Measurements from ENCODE around the gene ADAP2.
"Not testable (repeated sequence)": the region's sequence is repeated elsewhere in the genome, so short reads cannot be mapped to it uniquely, and the experiment has no call there.

ADAP2 gene

DNA sequence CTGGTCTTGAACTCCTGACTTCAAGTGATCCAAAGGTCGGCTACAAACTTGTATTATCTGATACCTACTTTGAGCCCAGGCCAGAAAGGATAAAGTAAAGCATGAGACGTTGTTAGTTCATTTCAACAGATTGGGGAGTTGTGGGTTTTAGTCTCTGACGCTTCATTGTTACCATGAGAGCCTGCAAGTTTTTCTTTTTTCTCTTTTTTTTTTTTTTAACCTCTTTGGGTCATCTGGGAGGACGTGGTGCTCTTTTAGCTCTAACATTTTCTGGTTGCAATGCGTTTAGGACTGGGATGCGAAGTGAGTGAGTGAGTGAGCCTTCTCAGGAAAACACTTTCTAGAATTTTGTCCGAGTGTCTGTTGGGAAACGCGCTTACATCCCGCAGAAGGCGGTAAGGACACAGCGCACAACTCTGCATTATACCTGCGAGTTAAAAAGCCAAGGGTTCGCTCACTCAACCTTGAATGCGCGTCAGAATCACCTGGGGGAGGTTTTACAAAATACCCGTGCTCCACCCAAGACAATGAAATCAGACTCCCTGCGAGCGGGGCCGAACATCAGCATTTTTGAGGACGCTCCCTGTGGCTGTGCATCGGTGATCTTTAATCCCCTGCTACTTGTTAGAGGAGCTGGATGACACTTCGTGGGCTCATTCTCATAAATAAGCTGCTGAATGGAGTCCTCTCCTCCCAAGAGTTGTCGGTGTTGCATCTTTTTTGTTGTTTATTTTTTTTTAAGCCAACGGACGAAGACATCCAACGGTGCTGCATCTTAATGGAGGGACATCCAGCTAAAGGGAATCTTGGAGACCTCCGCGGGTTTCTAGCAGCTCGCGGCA lies 48.5 kb downstream of the ADAP2 start:
- peak; percentile 57 for DNase-seq (ENCODE audit: low spot score)
- in situ Hi-C loops (cut with MboI; ENCODE audit: low pct_unique_long_range_greater_than_20kb, low sequenced_read_pairs, unreplicated experiment), result no loop called here
- TF ChIP-seq, protein P1, sequence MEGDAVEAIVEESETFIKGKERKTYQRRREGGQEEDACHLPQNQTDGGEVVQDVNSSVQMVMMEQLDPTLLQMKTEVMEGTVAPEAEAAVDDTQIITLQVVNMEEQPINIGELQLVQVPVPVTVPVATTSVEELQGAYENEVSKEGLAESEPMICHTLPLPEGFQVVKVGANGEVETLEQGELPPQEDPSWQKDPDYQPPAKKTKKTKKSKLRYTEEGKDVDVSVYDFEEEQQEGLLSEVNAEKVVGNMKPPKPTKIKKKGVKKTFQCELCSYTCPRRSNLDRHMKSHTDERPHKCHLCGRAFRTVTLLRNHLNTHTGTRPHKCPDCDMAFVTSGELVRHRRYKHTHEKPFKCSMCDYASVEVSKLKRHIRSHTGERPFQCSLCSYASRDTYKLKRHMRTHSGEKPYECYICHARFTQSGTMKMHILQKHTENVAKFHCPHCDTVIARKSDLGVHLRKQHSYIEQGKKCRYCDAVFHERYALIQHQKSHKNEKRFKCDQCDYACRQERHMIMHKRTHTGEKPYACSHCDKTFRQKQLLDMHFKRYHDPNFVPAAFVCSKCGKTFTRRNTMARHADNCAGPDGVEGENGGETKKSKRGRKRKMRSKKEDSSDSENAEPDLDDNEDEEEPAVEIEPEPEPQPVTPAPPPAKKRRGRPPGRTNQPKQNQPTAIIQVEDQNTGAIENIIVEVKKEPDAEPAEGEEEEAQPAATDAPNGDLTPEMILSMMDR (IDR thresholded peaks at IDR 0.05; ENCODE audit: extremely low read depth, insufficient read depth, missing control alignments), result peak; percentile 54

DNA sequence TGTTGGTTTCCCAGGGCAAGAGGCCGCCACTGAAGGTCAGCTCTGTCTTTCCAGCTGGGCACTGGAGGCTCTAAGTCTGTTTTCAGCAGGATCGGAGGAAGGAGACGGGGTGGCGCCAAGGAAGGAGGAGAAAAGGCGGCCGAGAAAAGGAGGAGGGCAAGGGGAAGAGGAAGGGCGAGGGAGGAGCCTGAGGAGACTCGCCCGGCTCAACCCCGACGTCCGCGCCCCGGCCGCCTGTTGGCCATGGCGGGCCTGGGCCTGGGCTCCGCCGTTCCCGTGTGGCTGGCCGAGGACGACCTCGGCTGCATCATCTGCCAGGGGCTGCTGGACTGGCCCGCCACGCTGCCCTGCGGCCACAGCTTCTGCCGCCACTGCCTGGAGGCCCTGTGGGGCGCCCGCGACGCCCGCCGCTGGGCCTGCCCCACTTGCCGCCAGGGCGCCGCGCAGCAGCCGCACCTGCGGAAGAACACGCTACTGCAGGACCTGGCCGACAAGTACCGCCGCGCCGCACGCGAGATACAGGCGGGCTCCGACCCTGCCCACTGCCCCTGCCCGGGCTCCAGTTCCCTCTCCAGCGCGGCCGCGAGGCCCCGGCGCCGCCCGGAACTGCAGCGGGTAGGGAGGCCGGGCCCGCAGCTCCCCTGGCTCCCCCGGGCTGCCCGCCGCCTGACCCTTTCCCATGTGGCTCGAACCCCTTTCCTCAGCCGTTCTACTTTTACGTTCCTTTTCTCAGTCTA lies 49.3 kb downstream of the ADAP2 start, which contains the start of gene RNF135:
Gene RNF135 (plus strand): TSS at position 209 of the 737 bp plus-strand sequence. CDS start 35 bp downstream, at position 244.
- DNase-seq (ENCODE audit: low spot score), result peak; percentile 87
- in situ Hi-C loops (cut with MboI; ENCODE audit: low pct_unique_long_range_greater_than_20kb, low sequenced_read_pairs, unreplicated experiment), result no loop called here

DNA sequence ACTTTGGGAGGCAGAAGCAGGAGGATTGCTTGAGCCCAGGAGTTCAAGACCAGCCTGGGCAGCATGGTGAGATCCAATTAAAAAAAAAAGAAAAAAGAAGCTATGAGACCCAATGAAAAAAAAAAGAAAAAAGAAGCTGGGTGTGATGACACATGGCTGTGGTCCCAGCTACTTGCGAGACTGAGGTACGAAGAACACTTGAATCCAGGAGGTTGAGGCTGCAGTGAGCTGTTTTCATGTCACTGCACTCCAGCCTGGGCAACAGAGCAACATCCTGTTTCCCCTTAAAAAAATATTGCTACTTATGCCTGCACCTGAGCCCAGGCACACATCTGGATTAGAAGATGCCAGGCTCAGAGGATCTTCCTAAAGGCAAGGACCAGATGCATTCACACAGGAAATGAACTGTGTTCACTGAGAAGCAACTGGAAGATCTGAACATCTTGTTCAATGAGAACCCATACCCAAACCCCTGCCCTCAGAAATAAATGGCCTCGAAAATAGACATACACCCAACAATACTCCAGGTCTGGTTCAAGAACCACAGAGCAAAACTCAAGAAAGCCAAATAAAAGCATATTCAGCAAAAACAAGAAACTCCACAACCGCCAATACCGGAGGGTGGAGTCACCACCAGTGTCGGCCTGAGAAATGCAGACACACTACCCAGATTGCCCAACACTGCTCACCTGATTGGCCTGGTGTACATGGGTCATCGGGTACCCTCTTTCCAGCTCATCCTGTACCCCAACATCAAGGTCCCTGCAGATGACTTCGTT lies 53.5 kb downstream of the ADAP2 start:
- in situ Hi-C loops (cut with MboI; ENCODE audit: low pct_unique_long_range_greater_than_20kb, low sequenced_read_pairs, unreplicated experiment), result no loop called here
- TF ChIP-seq, protein P1 (IDR thresholded peaks at IDR 0.05; ENCODE audit: extremely low read depth, insufficient read depth, missing control alignments), result no peak
- DNase-seq (ENCODE audit: low spot score), result no peak

More for the DNA sequence above, 49.3 kb downstream of the ADAP2 start, which contains the start of gene RNF135:
- TF ChIP-seq, protein P1 (IDR thresholded peaks at IDR 0.05; ENCODE audit: extremely low read depth, insufficient read depth, missing control alignments), result peak; percentile 2

- DNase-seq (ENCODE audit: low spot score); in situ Hi-C loops (cut with MboI; ENCODE audit: low pct_unique_long_range_greater_than_20kb, low sequenced_read_pairs, unreplicated experiment): not testable (repeated sequence)
These were observed 58.2 kb downstream of the ADAP2 start for GRCh38 chr17:30979919-30980318.

GRCh38 chr17:30981531-30982519 lies 60.1 kb downstream of the ADAP2 start:
- no peak for DNase-seq (ENCODE audit: low spot score)
- in situ Hi-C loops (cut with MboI; ENCODE audit: low pct_unique_long_range_greater_than_20kb, low sequenced_read_pairs, unreplicated experiment), result no loop called here
- TF ChIP-seq, protein P1 (IDR thresholded peaks at IDR 0.05; ENCODE audit: extremely low read depth, insufficient read depth, missing control alignments), result no peak

- no peak for DNase-seq (ENCODE audit: low spot score)
- TF ChIP-seq, protein P1 (IDR thresholded peaks at IDR 0.05; ENCODE audit: extremely low read depth, insufficient read depth, missing control alignments), result no peak
- in situ Hi-C loops (cut with MboI; ENCODE audit: low pct_unique_long_range_greater_than_20kb, low sequenced_read_pairs, unreplicated experiment), result no loop called here
These were observed 61.1 kb downstream of the ADAP2 start for GRCh38 chr17:30982855-30983254.

All from GM13977 (cell line).